ENCODE results near the gene PPM1J.

The PPM1J gene

DNA sequence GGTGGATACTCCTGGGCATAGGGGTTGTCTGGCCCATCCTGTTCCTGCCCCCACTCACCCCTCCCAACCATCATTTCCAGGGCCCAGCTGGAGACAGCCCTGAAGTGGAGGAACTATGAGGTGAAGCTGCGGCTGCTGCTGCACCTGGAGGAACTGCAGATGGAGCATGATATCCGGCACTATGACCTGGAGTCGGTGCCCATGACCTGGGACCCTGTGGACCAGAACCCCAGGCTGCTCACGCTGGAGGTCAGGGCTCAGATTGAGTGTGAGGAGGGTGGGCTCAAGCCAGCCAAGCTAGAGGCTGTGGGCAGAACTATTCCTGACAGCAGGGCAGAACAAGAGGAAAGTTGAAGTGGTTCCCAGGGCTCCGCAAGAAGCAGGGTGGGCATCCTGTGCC, 22.5 kb downstream of the PPM1J start:
- Histone ChIP-seq H3K27ac (no peak overlapping the region), H3K36me3 (peaks cover 98% of the 10 kb centered on the region), H3K4me3 (no peak overlapping the region), H3K4me2 (no peak overlapping the region), H4K20me1 (peaks cover 12% of the 10 kb centered on the region), H3K27me3 (no peaks in the 10 kb centered on the region), H3K9me3 (no peaks in the 10 kb centered on the region), H3K9ac (0 out of 2 replicates have a peak overlapping the region, but pooled peaks have one; percentile 24), H3K4me1 (peaks cover 1% of the 10 kb centered on the region; the same call in 1 of the 2 replicates)
- TF ChIP-seq Cebpa-rat (IDR thresholded peaks at IDR 0.05): no peak

- TF ChIP-seq Cebpa-rat (IDR thresholded peaks at IDR 0.05): no peak
- H3K9ac ChIP-seq: no peak overlapping the region
- peaks cover 83% of the 10 kb centered on the region for H3K36me3 ChIP-seq
- H3K4me3 ChIP-seq: no peak overlapping the region
- H3K4me2 ChIP-seq: no peak overlapping the region
- H3K4me1 ChIP-seq: peaks cover 13% of the 10 kb centered on the region
- no peaks in the 10 kb centered on the region for H3K9me3 ChIP-seq
- H4K20me1 ChIP-seq: peaks cover 38% of the 10 kb centered on the region
- no peaks in the 10 kb centered on the region for H3K27me3 ChIP-seq
- H3K27ac ChIP-seq: no peak overlapping the region
Observed at GRCh38 chr1:112689842-112690237, 25.3 kb downstream of the PPM1J start.

DNA sequence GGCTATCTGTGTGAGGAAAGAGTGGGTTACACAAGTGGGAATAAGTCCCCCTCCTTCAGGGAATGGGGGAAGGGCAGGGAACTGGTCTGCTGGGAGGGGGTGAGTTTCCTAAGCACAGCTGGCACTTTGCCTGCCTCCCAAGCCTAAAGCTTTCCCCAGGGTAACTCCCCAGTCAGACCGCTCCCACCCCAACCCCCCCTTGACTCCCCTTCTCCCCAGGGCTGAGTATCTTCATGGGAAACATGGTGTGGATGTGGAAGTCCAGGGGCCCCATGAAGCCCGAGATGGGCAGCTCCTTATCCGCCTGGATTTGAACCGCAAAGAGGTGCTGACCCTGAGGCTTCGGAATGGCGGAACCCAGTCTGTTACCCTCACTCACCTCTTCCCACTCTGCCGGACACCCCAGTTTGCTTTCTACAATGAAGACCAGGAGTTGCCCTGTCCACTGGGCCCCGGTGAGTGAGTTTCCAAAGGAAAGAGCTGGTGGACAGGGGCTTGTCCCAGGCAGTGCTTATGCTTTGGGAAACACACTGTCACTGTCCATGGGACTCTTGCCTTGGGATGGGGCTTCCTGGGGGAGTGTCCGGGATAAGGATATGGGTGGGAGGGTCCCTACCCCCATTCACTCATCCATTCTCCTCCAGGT, 25.8 kb downstream of the PPM1J start:
- H3K27ac ChIP-seq: no peak overlapping the region
- H4K20me1 ChIP-seq: peaks cover 38% of the 10 kb centered on the region
- no peaks in the 10 kb centered on the region for H3K9me3 ChIP-seq
- peaks cover 78% of the 10 kb centered on the region for H3K36me3 ChIP-seq
- H3K4me2 ChIP-seq: no peak overlapping the region
- no peak overlapping the region for H3K9ac ChIP-seq
- peaks cover 13% of the 10 kb centered on the region for H3K4me1 ChIP-seq
- TF ChIP-seq Cebpa-rat (IDR thresholded peaks at IDR 0.05): no peak
- H3K27me3 ChIP-seq: no peaks in the 10 kb centered on the region
- no peak overlapping the region for H3K4me3 ChIP-seq

GRCh38 chr1:112688781-112689193, 26.3 kb downstream of the PPM1J start:
- Histone ChIP-seq H4K20me1 (peaks cover 38% of the 10 kb centered on the region), H3K9ac (no peak overlapping the region), H3K36me3 (peaks cover 73% of the 10 kb centered on the region), H3K27ac (no peak overlapping the region), H3K9me3 (no peaks in the 10 kb centered on the region), H3K4me3 (no peak overlapping the region), H3K4me1 (peaks cover 13% of the 10 kb centered on the region), H3K27me3 (no peaks in the 10 kb centered on the region), H3K4me2 (no peak overlapping the region)
- TF ChIP-seq Cebpa-rat (IDR thresholded peaks at IDR 0.05): no peak

- Histone ChIP-seq H3K9ac (no peak overlapping the region), H3K27ac (no peak overlapping the region), H4K20me1 (peaks cover 43% of the 10 kb centered on the region), H3K36me3 (peaks cover 71% of the 10 kb centered on the region), H3K4me1 (peaks cover 13% of the 10 kb centered on the region), H3K27me3 (no peaks in the 10 kb centered on the region), H3K9me3 (no peaks in the 10 kb centered on the region), H3K4me2 (no peak overlapping the region), H3K4me3 (no peak overlapping the region)
- no peak for TF ChIP-seq Cebpa-rat (IDR thresholded peaks at IDR 0.05)
Observed at GRCh38 chr1:112687785-112688496, 27.2 kb downstream of the PPM1J start.

DNA sequence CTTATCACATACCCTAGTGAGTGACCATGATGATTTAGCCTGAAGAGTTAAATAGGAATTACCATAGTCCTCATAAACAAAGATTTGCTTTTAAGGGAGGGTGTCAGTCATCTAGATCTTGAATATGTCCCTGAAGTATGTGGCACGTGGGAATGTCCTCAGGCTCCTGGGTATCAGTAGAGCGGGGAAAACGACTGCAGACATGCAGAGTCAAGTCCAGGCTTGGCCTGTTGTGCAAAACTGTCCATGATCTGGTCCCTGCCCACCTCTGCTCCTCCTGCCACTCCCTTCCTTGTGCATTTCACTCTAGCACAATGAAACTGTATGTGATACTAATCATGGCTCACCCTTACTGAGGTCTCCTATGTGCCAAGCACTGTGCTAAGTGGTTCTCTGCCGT, 27.8 kb downstream of the PPM1J start:
- Histone ChIP-seq H3K27me3 (no peaks in the 10 kb centered on the region), H3K9ac (no peak overlapping the region), H3K4me1 (peaks cover 13% of the 10 kb centered on the region), H3K27ac (no peak overlapping the region), H3K4me3 (no peak overlapping the region), H3K9me3 (no peaks in the 10 kb centered on the region), H3K4me2 (no peak overlapping the region), H3K36me3 (peaks cover 71% of the 10 kb centered on the region), H4K20me1 (peaks cover 47% of the 10 kb centered on the region)
- no peak for TF ChIP-seq Cebpa-rat (IDR thresholded peaks at IDR 0.05)

GRCh38 chr1:112686835-112687234, 28.3 kb downstream of the PPM1J start:
- Histone ChIP-seq H3K4me1 (peaks cover 13% of the 10 kb centered on the region), H3K4me2 (no peak overlapping the region), H3K4me3 (no peak overlapping the region), H3K27ac (no peak overlapping the region), H4K20me1 (peaks cover 47% of the 10 kb centered on the region), H3K36me3 (peaks cover 69% of the 10 kb centered on the region), H3K9ac (no peak overlapping the region), H3K27me3 (no peaks in the 10 kb centered on the region), H3K9me3 (no peaks in the 10 kb centered on the region)
- TF ChIP-seq Cebpa-rat (IDR thresholded peaks at IDR 0.05): no peak

GRCh38 chr1:112686417-112686816, 28.7 kb downstream of the PPM1J start:
- Histone ChIP-seq H3K27me3 (no peaks in the 10 kb centered on the region), H3K4me1 (peaks cover 13% of the 10 kb centered on the region), H4K20me1 (peaks cover 47% of the 10 kb centered on the region), H3K4me3 (no peak overlapping the region), H3K27ac (no peak overlapping the region), H3K4me2 (peak overlapping the region; percentile 37), H3K9ac (no peak overlapping the region), H3K36me3 (peaks cover 65% of the 10 kb centered on the region), H3K9me3 (no peaks in the 10 kb centered on the region)
- no peak for TF ChIP-seq Cebpa-rat (IDR thresholded peaks at IDR 0.05)

DNA sequence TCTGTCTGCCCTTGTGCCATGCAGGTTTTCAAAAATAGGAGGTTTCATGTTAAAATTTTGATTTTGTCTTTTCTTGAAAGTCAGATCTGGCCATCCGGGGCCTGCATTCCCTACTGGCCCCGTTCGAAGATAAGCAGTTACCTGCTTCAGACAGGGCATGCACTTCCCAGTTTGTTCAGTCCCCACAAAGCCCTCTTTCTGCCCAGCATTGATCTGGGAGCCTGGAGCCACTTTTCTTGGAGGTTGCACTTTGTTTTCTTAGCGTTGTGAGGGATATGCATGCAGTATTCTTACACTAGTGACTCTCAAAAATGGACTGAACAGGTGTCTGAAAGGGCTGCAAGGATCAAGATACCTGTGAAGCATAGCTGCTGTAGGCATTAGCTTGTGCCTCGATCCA, 29.2 kb downstream of the PPM1J start:
- no peak overlapping the region for H3K27ac ChIP-seq
- TF ChIP-seq Cebpa-rat (IDR thresholded peaks at IDR 0.05): no peak
- H3K9ac ChIP-seq: no peak overlapping the region
- H4K20me1 ChIP-seq: peaks cover 47% of the 10 kb centered on the region
- H3K4me2 ChIP-seq: peak overlapping the region; percentile 37
- peaks cover 13% of the 10 kb centered on the region for H3K4me1 ChIP-seq
- H3K27me3 ChIP-seq: no peaks in the 10 kb centered on the region
- H3K36me3 ChIP-seq: peaks cover 64% of the 10 kb centered on the region
- no peaks in the 10 kb centered on the region for H3K9me3 ChIP-seq
- H3K4me3 ChIP-seq: no peak overlapping the region

DNA sequence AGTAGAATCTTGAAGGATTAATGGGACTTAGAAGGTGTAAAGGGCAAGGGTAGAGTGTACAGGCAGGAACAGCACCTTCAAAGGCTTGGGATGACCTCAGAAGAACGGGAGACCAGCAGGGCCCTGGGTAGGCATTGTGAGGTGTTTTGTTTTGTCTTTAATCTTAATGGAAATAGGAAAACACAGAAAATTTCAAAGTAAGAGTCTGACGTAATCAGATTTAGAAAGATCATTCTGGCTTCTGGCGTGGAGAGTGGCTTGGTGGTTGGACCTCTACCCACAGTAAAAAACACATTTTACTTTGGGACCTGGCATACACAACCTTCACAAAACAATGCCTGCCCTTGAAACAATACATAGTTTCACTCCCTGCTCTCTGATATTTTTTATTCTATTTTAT, 36.5 kb downstream of the PPM1J start:
- no peak overlapping the region for H3K9ac ChIP-seq
- H4K20me1 ChIP-seq: peaks cover 39% of the 10 kb centered on the region
- no peak for TF ChIP-seq Cebpa-rat (IDR thresholded peaks at IDR 0.05)
- H3K4me1 ChIP-seq: peaks cover 23% of the 10 kb centered on the region
- H3K9me3 ChIP-seq: no peaks in the 10 kb centered on the region
- no peak overlapping the region for H3K4me3 ChIP-seq
- H3K27me3 ChIP-seq: no peaks in the 10 kb centered on the region
- no peak overlapping the region for H3K27ac ChIP-seq
- peaks cover 34% of the 10 kb centered on the region; the same call in 1 of the 2 replicates for H3K36me3 ChIP-seq
- H3K4me2 ChIP-seq: no peak overlapping the region
